NCI-H2227 (cell line): ENCODE results near the gene KRTAP15-1.

Source experiments
- DNase-seq: peaks from one replicate; lab custom pipeline; 2025; ENCODE audit not compliant: unreplicated experiment; lab: John Stamatoyannopoulos, UW

Gene KRTAP15-1

DNA sequence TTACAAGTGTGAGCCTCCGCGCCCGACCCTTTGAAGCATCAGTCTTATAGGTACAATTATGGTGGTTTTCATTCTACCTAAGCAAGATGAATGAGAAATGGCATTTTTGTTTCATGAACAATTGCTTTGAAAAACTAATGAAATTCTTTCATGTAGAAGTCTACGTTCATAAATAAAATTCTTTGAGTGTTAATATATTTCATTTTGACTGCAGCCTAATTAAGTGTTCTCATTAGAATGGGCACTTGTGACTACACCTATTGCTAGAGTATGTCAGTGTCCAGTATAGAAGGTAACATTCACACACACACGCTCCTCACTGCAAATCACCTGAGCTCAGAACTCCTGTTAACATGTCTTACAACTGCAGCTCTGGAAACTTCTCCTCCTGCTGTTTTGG lies at the start of gene KRTAP15-1:
KRTAP15-1 (plus strand) TSS at position 301 of the 400 bp plus-strand sequence; CDS start at position 354, 53 bp downstream.
- DNase-seq: no peak

DNA sequence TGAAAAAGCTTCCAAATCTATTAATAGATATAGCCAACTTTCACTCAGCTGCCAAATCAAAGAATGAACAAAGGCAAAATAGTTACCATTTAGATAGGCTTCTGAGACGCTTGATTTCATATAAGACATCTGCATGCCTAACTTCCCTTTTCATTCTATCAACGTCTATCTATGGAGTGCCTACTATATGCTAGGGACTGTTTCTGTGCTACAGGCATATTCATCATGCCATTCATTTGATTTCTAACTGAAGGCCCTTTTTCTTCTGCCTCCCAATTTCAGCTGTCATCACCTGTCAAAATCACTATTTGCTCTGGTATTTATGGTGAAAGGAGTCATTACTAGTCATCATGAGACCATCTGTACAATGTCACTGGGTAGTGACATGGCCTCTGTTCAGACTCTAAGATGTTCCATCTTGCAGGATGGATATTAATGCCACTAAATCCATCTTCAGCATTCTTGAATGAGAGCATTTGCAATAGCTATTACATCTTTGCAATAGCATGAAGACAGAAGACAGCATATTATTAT lies 48.5 kb upstream of the KRTAP15-1 start:
- DNase-seq: no peak

DNA sequence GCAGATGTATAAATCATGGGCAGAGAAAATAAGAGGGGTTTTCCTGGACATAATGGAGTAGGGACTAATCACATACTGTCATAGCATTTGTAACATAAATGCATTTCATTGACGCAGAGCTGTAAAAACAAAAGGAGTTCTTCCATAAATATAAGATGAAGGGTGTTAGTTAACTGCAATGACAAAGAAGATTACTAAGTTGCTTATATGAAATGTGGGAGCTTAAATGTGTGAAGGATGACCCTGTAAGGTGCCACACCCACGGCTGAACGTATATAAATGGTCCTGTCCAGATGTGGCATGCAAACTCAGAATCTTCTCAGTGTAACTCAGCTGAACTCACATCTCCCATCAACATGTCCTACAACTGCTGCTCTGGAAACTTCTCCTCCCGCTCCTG lies 44.3 kb upstream of the KRTAP15-1 start, which contains the start of gene KRTAP13-1:
KRTAP13-1 (plus strand) TSS at position 301 of the 400 bp plus-strand sequence; CDS start at position 357, 56 bp downstream.
- DNase-seq: no peak

GRCh38 chr21:30408782-30409494 lies 31.1 kb upstream of the KRTAP15-1 start:
- no peak for DNase-seq

DNA sequence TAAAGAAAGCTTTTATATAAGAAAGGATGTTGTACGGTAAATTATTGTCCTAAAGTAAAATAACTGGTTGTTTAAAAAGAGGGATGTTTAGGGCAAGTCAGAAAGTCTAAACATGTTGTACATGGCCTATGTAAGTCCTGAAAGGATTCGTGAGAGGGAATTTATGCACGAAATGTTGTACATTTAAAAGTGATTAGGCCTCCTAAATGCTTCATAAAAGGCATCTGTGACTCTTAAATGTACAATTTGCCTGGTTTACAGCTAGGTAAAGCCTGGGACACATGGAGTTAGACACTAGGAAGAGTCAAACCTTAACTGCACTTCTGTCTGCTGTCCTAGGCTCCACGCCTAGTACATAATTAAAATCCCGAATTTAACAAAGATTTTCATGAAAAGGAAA lies 24.1 kb upstream of the KRTAP15-1 start:
- no peak for DNase-seq

DNA sequence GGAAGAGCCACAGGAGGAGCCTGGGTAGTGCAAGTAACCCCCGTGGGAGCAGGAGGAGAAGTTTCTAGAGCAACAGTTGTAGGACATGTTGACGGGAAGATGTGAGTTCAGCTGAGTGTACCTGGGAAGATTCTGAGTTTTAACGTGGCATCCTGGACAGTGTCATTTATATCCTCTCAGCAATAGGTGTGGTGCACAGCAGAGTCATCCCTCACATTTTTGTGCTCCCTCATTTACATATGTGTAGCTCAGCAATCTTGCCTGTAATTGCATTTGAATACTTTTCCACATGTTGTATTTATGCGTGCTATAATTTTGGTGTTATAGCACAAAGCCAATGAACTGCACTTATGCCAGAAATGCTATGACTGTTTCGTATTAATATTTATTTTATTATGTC lies 14.2 kb upstream of the KRTAP15-1 start, which contains the start of gene KRTAP13-3:
KRTAP13-3 (minus strand) TSS at position 101 of the 400 bp plus-strand sequence; CDS start at position 87, 14 bp downstream.
- DNase-seq: no peak

DNA sequence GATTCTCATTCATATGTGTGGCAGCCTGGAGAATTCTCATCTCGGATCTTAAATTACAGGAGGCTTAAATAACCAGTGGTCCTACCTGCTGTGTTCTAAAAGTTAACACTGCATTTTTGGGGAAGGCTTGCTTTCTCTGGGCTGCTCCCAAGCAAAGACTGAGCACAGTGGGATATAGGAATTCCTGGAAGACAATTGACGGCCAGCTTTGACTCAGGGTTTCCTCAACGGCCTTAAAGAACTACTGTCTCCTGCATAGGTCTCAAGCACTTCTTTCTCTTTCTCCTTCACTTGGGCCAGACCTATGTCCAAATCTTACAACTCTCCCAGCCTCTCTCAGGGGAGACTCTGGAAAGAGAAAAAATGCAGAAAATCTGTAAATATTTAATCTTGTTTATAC lies 13.3 kb upstream of the KRTAP15-1 start:
- no peak for DNase-seq

DNA sequence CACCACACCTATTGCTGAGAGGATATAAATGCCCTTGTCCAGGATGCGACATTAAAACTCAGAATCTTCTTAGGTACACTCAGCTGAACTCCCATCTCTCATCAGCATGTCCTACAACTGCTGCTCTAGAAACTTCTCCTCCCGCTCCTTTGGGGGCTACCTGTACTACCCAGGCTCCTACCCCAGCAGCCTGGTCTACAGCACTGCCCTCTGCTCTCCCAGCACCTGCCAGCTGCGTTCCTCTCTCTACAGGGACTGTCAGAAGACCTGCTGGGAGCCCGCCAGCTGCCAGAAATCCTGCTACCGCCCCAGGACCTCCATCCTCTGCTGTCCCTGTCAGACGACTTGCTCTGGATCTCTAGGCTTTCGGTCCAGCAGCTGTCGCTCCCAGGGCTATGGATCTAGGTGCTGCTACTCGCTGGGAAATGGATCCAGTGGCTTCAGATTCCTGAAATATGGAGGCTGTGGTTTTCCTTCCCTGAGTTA lies 9.9 kb upstream of the KRTAP15-1 start, which contains the start of gene KRTAP13-4:
KRTAP13-4 (plus strand) TSS at position 51 of the 486 bp plus-strand sequence; CDS start at position 107, 56 bp downstream.
- DNase-seq: no peak

DNA sequence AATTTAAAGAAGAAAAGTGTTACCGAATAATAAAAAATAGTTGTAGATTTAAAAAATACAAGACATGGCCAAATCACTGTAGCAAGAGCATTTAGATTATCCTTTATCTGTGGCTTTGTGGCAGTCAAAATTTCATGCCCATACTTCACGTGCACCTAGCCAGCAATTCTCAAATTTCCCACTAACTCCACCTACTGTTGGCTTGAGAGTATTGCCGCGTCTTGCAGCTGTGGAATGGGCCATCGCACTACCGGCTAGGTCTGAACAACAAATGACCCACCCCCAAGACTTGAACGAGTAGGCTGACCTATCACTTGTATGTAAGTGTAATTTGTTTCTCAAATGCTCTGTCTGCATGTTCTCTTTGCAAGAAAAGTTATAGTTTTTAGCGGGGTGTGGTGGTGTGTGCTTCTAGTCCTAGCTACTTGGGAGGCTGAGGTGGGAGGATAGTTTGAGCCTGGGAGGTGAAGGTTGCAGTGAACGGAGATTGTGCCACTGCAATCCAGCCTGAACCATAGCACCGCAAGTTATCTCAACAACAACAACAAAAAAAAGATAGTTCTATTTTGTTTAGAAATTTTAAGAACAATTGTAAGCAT lies 5.9 kb upstream of the KRTAP15-1 start:
- no peak for DNase-seq

GRCh38 chr21:30437010-30437565 lies 3.0 kb upstream of the KRTAP15-1 start:
- no peak for DNase-seq

DNA sequence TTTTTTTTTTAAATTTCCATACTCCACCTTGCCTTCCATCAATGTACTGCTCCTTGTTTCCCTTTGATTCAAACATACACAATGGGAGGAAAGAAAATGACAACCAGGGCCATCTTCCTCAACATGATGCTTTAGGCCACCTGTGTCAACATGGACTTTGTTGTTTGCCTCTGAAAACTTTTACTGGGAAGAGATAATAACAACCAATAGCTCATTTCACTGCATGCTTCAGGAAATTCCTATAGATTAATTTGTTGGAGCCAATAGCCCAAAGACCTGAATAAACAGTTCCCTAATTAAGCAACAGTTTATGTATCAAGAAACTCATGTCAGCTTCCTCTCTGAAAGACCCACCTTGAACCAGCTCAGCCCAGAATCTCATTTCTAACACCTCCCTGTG lies 3.2 kb downstream of the KRTAP15-1 start:
- DNase-seq: no peak

- DNase-seq: no peak
Measured at GRCh38 chr21:30444204-30444603, 4.1 kb downstream of the KRTAP15-1 start.

- DNase-seq: no peak
Measured at GRCh38 chr21:30447056-30447455, 7.0 kb downstream of the KRTAP15-1 start.

DNA sequence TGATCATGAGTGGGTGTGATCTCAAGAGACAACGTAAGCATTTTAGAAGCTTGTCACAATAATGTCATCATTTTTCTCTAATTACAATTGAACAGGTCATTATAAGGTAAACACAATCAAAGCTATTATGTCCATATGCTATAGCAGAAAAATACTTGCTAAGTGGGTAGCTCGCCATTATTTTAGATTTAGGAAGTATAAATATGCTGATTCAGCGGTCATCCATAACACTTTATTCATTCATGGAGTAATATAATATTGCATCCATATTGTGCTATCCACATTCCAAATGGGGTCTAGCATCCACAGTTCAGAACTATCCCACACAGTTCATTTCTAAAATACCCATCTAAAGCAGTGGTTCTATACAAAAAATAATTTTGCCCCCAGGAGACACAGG lies 8.4 kb downstream of the KRTAP15-1 start:
- DNase-seq: no peak

DNA sequence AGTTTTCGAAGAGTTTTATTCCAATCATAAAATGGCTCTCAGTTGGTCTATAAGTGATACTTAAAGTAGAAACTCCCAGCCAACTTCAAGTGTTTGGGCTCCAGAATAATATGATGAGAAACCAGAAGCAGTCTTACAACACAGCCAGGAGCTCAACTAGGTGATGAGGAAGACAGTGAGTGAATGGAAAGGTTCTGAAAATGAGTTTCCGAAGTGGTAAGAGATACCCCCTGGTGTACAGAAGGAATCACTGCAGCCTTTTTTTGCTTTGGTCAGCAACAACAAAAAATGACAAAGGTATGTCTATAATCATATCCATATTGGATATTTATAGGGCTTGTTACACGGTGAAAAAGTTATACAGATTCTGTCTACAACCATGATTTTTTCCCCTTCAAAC lies 23.6 kb downstream of the KRTAP15-1 start:
- DNase-seq: no peak

DNA sequence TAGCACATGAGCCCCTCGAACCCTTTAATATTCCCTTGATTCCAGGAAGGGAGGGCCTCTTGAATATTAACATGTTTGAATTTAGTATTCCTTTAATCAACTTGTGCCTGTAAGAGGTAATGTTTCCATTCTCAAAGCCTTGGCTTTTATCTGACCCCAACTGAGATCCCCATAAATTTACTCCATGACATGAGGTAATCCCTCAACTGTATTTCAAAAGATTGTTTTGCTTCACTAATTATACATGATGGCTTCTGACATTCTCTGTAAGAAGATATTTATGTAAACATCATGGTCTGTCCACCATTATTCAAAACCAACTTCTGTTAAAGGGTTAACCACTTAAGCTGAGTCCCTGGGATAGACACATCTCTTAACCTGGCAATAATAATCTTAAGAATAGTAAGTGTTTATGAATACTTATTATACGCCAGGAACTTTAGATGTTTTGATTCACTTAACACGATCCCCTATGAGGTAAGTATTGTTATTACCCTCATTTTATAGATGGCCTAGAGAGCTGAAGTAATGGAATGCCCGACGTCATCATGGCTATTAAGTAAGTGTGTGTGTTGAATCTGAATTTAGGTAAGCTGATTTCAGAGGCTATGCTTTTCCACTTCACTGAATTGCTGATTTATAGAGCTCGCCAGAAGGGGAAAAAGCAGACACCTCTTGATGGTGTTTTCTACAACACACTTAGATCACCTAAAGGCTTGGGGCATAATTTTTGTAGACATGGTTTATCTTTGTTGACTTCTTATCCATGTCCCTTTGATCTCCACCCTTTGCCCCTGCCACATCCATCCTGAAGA lies 29.0 kb downstream of the KRTAP15-1 start:
- no peak for DNase-seq

DNA sequence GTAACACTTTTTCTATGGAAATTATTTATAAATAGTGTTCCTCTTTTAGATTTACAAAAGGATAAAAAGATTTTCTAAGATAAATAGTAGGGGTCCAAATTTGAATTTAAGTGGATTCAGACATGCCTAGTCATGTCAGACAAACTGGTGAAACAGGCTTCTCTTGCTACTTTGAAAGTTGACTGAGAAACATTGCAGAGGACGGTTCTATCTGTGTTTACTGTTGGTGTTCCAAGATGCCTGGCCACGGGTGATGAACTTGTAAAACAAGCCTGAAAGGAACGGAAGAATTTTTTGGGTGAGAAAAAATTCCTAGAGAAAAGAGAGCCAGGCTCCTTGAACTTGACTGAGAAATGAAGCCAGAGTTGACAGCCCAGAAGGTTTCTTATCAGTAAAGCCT lies 37.9 kb downstream of the KRTAP15-1 start:
- DNase-seq: no peak

DNA sequence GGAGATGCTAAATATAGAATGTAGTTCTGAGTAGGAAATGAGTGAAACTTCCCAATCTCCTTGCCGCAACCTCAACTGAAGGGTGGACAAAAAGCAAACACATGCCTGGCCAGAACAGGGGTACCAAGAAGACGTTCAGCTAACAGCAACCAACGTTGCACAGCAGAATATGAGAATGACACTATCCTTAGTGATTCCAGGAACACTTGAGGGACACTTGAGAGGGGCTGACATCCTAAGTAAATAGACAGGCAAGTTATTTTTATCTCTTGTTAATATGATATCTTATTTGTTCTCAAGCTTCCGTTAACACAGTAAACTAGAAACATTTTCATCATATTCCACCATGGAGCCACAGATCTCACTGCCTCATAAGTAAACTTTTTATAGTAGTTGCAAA lies 39.2 kb downstream of the KRTAP15-1 start:
- no peak for DNase-seq

- no peak for DNase-seq
Measured at GRCh38 chr21:30480145-30480544, 40.1 kb downstream of the KRTAP15-1 start, which contains the start of gene KRTAP19-1. TSS of gene KRTAP19-1 (minus strand) at chr21:30480367. CDS start at chr21:30480317, 50 bp downstream.

GRCh38 chr21:30482130-30482529 lies 42.1 kb downstream of the KRTAP15-1 start:
- DNase-seq: no peak

DNA sequence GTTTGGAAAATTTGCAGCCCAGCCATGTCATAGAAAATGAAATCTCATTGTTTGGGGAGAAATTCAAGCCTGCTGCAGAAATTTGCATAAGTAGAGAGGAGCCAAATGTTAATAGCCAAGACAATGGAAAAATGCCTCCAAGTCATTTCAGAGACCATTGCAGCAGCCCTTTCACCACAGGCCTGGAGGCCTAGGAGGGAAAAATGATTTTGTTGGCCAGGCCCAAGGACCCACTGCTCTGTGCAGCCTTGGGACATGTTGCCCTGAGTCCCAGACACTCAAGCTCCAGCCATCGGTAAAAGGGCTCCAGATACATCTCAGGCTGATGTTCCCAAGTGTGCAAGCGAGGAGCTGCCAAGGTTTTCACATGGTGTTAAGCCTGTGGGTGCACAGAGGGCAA lies 46.1 kb downstream of the KRTAP15-1 start:
- DNase-seq: no peak
